Duodenal mucosa (tissue), 2 donors: Measurements from ENCODE around the gene TFR2.
"Not testable (repeated sequence)": the region's sequence is repeated elsewhere in the genome, so short reads cannot be mapped to it uniquely, and the experiment has no call there.

Source experiments
- H3K27ac ChIP-seq: one replicate; pipeline ENCODE4 v1.7.0; 2013; ENCODE audit warnings: low read depth, low read length
- H3K27me3 ChIP-seq, 2 donors: one replicate each; pipeline ENCODE4 v1.7.0; 2013; ENCODE audit warnings: low read length in 2 of 2, control low read depth in 1 of 2; ENCODE audit not compliant: insufficient read depth in 2 of 2, control insufficient read depth in 1 of 2
- H3K36me3 ChIP-seq, 2 donors: one replicate each; pipeline ENCODE4 v1.7.0; 2013; ENCODE audit warnings: low read length in 2 of 2, control low read depth in 1 of 2; ENCODE audit not compliant: insufficient read depth in 2 of 2, control insufficient read depth in 1 of 2
- H3K4me1 ChIP-seq, 2 donors: one replicate each; pipeline ENCODE4 v1.7.0; 2013; ENCODE audit warnings: low read length in 2 of 2, control low read depth in 1 of 2; ENCODE audit not compliant: insufficient read depth in 2 of 2, control insufficient read depth in 1 of 2
- H3K4me3 ChIP-seq, 2 donors: one replicate each; pipeline ENCODE4 v1.7.0; 2013; ENCODE audit warnings: low read length in 2 of 2, low read depth in 1 of 2
- H3K9ac ChIP-seq, 2 donors: one replicate each; pipeline ENCODE4 v1.7.0; 2013; ENCODE audit warnings: low read length in 2 of 2, low read depth in 1 of 2
- H3K9me3 ChIP-seq, 2 donors: one replicate each; pipeline ENCODE4 v1.7.0; 2013; ENCODE audit warnings: low read length in 2 of 2, control low read depth in 1 of 2; ENCODE audit not compliant: control insufficient read depth in 1 of 2

TFR2 gene

DNA sequence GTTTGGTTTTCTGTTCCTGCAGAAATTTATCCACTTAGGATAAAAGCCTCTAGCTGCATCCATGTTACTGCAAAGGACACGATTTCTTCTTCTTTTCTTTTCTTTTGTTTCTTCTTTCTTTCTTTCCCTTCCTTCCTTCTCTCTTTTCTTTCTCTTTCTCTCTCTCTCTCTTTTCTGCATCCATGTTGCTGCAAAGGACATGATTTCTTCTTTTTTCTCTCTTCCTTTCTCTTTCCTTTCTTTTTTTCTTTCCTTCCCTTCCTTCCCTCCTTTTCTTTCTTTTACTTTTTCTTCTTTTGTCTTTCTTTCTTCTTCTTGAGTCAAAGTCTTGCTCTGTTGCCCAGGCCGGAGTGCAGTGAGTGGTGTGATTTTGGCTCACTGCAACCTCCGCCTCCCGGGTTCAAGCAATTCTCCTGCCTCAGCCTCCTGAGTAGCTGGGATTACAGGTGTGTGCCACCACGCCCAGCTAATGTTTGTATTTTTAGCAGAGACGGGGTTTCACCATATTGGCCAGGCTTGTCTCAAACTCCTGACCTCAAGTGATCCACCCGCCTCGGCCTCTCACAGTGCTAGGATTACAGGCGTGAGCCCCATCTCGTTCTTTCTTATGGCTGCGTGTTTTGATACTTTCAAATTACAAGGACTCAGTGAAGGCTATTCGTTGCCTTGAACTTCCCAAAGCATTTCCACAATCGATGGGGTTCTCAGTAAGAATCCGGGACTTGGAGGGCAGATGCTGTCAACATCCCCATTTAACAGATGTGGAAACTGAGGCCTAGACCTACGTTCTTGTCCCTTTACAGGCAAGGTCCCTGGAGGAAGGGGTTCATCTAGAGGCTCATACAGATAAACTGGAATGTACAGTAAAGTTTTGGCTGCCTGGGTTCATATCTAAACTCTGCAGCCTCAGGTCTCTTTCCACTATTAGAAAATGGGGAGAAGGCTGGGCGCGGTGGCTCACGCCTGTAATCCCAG lies 30.3 kb upstream of the TFR2 start:
- Histone ChIP-seq H3K9ac (no peak overlapping the region), H3K4me1 (peaks cover 4 to 5% of the 10 kb centered on the region in 2 donors), H3K27me3 (no peaks in the 10 kb centered on the region), H3K36me3 (peaks cover 0 to 4% of the 10 kb centered on the region in 2 donors), H3K4me3 (no peak overlapping the region), H3K9me3 (no peaks in the 10 kb centered on the region), H3K27ac (no peak overlapping the region)

DNA sequence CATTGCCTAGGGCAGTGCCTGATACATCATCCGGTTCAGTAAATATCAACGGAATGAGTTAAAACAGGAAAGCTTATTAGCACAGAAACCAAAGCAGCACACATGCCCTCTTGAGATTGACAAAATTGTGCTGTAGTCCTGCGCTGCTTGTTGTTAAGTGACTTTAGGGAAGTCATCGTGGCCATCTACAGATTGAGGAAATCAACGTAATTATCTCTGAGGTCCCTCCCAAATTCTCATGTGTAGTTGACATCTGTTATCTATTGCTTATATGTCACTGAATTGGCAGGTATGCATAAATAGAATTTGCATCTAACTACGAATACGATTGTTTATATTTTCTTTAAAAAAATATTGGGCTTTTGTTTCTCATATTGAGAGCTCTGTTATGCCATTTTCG lies 28.7 kb upstream of the TFR2 start:
- Histone ChIP-seq H3K9me3 (no peaks in the 10 kb centered on the region), H3K4me1 (no peaks in the 10 kb centered on the region), H3K36me3 (no peaks in the 10 kb centered on the region), H3K27me3 (no peaks in the 10 kb centered on the region), H3K27ac (no peak overlapping the region), H3K4me3 (no peak overlapping the region), H3K9ac (no peak overlapping the region)

DNA sequence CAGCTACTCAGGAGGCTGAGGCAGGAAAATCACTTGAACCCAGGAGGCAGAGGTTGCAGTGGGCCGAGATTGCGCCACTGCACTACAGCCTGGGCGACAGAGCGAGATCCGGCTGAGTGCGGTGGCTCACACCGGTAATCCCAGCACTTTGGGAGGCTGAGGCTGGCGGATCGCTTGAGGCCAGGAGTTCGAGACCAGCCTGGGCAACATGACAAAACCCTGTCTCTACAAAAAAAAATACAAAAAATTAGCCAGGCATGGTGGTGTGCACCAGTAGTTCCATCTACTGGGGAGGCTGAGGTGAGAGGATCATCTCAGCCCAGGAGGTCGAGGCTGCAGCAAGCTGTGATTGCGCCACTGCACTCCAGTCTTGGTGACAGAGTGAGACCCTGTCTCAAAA lies 27.8 kb upstream of the TFR2 start:
- H3K9me3 ChIP-seq, H3K27ac ChIP-seq, H3K4me3 ChIP-seq, H3K4me1 ChIP-seq, H3K27me3 ChIP-seq, H3K9ac ChIP-seq, H3K36me3 ChIP-seq: not testable (repeated sequence)

DNA sequence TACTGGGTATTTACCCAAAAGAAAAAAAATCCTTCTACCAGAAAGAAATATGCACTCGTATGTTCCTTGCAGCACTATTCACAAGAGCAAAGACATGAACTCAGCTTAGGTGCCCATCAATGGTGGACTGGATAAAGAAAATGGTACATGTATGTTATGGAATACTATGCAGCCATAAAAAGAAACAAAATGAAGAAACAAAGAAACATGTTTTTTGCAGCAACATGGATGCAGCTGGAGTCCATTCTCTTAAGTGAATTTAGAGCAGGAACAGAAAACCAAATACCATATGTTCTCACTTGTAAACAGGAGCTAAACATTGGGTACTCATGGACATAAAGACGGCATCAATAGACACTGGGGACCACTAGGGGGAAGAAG lies 26.7 kb upstream of the TFR2 start:
- H3K4me1 ChIP-seq = no peaks in the 10 kb centered on the region
- H3K36me3 ChIP-seq = no peaks in the 10 kb centered on the region
- no peak overlapping the region for H3K9ac ChIP-seq
- no peaks in the 10 kb centered on the region for H3K9me3 ChIP-seq
- no peaks in the 10 kb centered on the region for H3K27me3 ChIP-seq
- H3K27ac ChIP-seq = no peak overlapping the region
- no peak overlapping the region for H3K4me3 ChIP-seq

DNA sequence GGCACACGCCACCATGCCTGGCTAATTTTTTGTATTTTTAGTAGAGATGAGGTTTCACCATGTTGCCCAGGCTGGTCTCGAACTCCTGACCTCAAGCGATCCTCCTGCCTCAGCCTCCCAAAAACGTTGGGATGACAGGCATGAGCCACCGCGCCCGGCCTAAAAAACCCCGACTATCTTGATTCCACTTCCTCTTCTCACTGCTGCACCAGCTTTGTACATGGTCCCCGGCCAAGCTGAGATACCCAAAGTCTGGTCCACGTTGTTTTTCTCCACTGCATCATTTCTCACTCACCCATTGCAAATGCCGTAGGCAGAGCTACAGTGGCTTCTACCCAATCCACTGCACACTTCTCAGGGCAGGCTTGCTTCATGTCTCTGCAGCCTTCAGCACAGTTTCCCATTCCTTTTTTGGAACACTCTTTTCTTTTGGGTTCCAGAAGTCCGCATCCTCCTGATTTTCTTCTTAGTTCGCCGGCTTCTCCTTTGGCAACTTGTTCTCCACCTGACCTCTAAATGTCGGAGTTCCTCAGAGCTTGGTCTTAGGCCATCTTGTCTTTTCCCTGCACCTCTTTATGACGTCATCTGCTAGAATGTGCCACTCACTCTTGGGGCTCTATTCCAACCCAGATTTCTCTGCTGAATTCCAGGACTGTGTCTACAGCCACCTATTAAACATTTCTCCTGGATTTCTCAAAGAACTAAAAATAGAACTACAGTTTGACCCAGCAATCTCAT lies 26.1 kb upstream of the TFR2 start:
- no peak overlapping the region for H3K4me3 ChIP-seq
- no peaks in the 10 kb centered on the region for H3K9me3 ChIP-seq
- H3K27ac ChIP-seq = no peak overlapping the region
- no peaks in the 10 kb centered on the region for H3K36me3 ChIP-seq
- H3K27me3 ChIP-seq = no peaks in the 10 kb centered on the region
- H3K9ac ChIP-seq = no peak overlapping the region
- no peaks in the 10 kb centered on the region for H3K4me1 ChIP-seq

DNA sequence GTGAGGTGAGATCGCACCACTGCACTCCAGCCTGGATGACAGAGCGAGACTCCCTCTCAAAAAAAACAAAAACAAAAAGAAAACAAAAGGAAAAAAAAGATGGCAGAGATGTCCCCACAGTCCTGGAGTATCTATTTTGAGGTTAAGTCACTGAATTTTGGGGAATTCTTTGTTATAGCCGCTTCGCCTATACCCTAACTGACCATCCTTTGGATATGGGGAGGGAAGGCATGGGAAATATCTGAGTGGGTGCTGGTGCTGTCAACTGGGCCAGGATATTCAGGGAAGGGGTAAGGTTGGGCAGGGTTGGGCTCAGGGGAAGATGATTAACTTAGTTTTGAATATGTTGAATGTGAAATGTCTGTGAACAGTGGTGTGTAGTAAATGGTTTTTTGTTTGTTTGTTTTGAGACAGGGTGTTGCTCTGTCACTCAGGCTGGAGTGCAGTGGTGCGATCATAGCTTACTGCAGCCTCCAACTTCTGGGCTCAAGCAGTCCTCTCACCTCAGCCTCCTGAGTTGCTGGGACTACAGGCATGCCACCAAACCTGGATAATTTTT lies 23.9 kb upstream of the TFR2 start:
- no peak overlapping the region for H3K27ac ChIP-seq
- no peaks in the 10 kb centered on the region for H3K36me3 ChIP-seq
- no peak overlapping the region for H3K4me3 ChIP-seq
- no peaks in the 10 kb centered on the region for H3K4me1 ChIP-seq
- H3K9me3 ChIP-seq = no peaks in the 10 kb centered on the region
- H3K27me3 ChIP-seq = no peaks in the 10 kb centered on the region
- no peak overlapping the region for H3K9ac ChIP-seq

DNA sequence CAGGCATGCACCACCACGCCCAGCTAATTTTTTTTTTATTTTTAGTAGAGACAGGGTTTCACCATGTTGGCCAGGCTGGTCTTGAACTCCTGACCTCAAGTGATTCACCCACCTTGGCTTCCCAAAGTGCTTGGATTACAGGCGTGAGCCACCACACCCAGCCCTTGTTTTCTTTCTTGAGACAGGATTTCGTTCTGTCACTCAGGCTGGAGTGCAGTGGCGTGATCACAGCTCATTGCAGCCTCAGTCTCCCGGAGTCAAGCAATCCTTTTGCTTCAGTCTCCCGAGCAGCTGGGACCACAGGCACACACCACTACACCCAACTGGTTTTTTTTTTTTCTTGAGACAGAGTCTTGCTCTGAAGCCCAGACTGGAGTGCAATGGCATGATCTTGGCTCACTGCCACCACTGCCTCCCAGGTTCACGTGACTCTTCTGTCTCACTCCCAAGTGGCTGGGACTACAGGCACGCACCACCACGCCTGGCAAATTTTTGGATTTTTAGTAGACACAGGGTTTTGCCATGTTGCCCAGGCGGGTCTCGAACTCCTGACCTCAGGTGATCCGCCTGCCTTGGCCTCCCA lies 20.9 kb upstream of the TFR2 start:
- H3K9me3 ChIP-seq, H3K9ac ChIP-seq, H3K4me3 ChIP-seq, H3K27ac ChIP-seq, H3K4me1 ChIP-seq, H3K36me3 ChIP-seq, H3K27me3 ChIP-seq: not testable (repeated sequence)

DNA sequence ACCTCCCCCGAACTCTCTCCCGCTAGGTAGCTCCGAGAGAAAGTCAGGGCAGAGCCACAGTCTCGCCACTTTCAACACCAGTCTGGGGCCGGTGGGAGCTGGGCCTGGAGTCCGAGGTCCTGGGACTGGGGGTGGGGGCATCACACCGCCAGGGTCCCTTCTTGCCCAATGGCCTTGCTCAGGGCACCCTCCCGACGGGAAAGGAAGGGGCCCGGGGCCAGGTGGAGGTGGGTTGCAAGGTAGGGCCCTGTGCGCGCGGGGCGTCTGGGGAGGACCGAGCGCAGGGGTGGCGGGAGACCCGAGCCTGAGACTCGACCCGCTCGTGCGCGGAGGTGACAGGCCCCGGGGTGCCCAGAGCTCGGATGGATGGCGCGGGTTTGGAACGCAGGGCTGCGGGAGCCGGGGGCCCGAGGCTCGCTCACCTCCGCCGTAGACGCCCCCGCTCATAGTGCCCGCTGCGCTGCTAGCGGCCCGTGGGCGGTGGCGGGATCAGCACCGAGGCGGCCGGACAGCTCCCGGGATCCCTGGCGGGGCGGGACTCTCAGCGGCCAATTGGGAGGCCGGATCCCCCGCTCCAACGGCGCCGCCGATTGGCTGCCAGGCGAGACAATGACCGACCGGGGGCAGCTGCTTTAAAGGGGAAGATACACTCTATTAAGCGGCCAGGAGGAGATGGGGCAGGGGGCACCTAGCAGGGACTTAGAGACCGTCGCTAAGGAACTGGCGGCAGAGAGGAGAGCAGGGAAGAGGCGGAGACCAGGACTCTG lies 14.7 kb upstream of the TFR2 start, which contains the start of gene ACTL6B:
Gene ACTL6B (minus strand): TSS at position 541 of the 767 bp plus-strand sequence. CDS start 94 bp downstream, at position 447.
- no peak within 1 kb of the TSS for H3K4me3 ChIP-seq
- H3K4me1 ChIP-seq = no peaks in the 10 kb centered on the region
- no peak within 1 kb of the TSS for H3K9ac ChIP-seq
- H3K27me3 ChIP-seq = peaks cover 25 to 28% of the 10 kb centered on the region in 2 donors
- no peaks in the 10 kb centered on the region for H3K9me3 ChIP-seq
- no peak within 1 kb of the TSS for H3K27ac ChIP-seq
- H3K36me3 ChIP-seq = no peaks in the 10 kb centered on the region

DNA sequence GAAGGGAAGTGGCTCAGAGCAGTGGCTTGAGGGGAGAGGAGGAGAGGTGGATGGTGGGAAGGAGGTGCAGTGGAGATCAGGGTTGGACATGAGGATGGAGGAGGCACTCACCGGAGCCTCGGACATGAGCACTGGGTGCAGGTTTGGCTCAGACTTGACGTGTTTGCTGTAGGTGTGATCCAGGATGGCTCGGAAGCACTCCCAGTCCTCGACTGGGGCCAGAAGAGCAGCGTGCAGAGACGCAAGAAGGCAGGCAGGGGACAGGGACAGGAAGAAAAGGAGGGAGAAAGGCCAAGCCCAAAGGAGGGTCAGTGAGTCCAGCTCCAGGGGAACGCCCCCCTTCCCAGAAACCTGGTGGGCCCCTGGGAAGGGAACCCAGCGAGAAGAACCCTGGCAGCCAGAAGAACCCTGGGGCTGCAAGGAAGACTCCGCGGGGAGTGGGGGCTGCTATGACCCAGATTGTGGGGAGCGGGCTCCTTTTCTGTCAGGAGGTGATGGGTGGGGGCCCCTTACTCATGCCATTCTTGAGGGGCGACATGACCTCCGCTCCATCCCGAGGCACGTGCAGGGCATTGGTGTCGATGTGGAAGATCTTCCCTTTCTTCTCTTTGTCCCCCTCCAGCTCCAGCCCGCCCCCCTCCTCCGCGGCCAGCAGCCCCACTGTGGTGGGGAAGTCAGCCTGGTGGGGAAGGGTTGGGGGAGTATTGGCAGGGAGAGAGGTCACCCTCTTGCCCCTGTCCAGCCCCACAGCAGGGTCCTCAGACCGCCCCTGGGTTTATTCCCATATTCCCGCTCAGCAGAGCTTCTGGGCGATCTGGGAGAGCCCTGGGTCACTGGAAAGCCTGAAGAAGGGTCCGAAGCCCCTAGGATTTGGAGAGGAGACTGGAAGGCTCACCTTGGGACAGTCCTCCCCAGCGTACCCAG lies 13.8 kb upstream of the TFR2 start:
- Histone ChIP-seq H3K27ac (no peak overlapping the region), H3K4me1 (no peaks in the 10 kb centered on the region), H3K27me3 (peaks cover 25 to 28% of the 10 kb centered on the region in 2 donors), H3K36me3 (no peaks in the 10 kb centered on the region), H3K4me3 (no peak overlapping the region), H3K9me3 (no peaks in the 10 kb centered on the region), H3K9ac (no peak overlapping the region)
